Cerebellar nuclear complex (tissue), 1 donor: Measurements from ENCODE around the gene RTF1.

ENCODE experiments used
- DNase-seq, 2 experiments: peaks; one replicate each; lab custom pipeline; 2025; lab: John Stamatoyannopoulos, UW

The RTF1 gene

DNA sequence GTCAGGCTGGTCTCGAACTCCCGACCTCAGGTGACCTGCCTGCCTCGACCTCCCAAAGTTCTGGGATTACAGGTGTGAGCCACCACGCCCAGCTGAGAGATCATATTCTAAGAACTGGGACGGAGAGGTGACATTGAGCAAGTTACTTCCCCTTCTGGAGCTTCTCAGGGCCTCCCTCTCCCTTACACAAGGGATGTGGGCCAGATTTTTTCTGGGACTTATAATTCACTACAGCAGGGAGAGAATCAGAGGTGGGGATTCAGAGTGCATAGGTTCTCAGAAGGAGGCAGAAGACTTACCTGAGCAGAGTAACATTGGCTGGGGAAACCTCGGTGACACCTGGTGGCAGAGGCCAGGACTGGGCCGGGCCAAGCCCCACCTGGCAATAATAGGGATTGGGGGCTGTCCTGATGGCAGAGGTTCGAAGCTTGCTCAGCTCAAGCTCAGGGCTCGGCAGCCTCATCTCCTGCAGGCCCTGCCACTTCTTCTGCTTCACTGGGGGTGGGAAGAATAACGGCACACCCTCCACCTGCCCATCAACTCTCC lies 90.0 kb downstream of the RTF1 start:
- DNase-seq: no peak

DNA sequence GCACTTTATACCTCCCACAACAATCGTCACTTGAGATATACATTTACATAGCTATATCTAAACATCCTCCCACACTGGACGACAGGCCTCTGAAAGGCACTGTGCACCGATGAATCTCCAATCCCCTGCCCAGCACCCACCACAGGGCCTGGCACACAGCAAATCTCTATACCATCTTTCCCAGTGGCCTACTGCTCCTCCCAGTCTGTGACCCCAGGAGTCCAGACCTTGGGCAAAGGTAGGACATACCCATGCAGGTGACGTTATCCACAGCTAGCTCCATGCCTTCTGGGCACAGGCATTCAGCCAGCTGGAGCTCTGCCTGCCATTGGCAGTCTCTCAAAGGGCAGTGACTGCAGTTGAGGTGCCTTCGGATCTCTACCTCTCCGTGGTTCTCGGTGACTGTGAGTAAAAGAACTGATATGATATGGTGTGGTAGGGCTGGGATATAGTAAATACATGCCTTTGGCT lies 91.0 kb downstream of the RTF1 start:
- no peak for DNase-seq

DNA sequence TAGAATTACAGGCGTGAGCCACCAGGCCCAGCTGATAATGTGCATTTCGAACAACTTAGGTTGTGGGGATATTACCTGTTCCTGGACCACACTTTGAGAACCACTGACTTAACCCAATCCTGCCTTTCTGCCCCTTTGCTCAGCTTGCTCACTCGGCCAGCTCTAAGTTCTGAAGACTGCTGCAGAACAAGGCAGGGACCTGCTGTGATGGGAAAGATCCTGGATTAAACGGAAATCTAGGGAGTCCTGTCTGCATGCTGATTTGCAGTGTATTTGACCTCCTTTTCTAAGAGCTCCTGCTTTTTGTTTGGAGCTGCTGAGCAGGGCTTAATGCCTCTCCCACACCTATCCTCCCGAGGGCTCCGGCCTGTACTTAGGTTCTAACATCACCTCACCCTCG lies 93.8 kb downstream of the RTF1 start:
- no peak for DNase-seq

DNA sequence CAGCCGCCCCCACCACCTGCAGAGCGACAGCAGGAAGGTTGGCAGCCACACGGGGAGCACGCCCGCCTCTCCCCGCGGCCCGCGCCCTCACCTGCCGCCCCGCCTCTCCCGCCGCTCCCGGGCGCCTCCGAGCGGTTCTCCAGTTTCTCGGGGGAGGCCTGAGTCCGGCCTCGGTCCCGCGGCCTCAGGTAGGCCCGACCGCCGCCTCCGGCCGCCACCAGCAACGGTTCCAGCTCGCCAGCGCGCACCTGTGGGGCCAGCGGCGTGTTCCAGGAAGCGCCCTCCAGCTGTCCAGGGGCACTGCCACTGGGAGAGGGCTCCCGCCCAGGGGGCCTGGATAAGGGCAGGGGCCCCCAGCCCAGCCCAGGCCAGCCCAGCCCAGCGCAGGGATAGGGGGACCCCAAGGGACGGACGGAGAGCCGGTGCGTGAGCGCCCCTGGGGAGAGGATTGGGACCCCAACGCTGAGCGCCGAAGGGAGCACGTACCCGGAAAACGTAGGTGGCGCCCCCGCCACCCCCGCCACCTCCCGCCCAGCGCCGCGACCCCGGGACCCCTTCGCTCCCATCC lies 94.5 kb downstream of the RTF1 start:
- DNase-seq: no peak

DNA sequence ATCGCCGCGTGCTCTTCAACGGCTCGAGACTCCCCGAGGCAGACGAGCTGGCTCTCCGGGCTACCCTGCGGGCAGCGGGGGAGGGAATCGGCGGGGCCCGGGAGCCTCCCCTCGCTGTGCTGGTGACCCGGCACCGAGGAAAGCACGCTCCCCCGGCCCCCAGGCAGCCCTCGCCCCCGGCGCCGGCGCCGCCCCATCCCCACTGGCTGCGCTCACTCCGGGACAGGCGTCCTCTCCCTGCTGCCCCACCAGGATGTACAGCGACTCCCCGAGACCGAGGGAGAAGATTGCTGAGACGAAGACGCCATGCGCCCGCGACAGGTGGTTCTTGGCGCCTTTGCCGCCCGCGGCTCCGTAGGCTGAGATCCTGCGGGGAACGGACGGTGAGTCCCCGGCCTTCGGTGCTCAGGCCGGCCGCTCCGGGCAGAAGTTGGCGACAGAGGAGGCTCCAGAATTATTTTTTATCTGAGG lies 95.0 kb downstream of the RTF1 start:
- no peak for DNase-seq

DNA sequence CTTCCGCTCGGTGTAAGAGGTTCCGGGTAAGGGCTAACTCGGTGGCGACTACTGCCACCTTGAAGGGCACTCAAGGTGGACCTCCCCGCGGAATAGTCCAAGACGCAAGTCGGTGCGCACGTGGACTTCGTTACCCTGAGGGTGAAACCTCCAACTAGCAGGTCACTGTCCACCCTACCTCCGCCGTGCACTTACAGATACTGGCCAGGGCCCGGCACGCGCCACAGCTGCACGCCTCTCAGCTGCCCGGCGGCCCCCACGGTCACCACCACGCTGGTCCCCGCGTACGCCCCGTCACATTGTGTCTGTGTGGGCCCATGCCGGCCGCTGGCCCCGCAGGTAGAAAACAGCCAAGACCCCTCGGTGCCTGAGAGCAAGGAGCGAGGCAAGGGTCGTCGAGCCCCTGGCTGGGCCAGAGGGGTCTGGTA lies 95.6 kb downstream of the RTF1 start:
- no peak for DNase-seq

DNA sequence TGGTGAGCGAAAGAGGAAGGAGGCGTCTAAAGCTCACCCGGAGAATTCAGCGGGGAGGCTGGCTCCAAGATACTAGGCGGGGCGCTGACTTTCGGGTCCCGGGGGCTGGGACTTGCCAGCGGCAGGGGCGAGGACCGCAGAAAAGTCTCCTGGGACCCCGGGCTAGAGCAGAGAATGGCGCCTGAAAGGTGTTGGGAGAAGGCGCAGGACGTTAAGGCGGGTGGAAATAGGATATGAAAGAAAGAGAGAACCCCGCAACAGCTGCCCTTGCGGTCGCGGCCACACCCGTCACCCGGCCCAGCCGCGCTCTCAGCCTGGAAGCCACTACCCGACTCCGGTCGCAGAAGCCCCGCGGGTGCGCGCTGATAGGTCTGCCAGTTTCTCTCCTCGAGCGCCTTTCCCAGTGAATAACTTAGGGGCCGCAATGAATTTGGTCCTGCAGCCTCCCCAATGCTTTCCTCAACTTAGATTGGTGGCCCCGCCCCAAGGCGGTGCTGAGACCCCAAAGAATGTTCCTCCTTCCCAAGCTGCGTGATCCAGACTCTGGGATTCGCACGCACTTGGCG lies 96.1 kb downstream of the RTF1 start:
- DNase-seq: no peak

DNA sequence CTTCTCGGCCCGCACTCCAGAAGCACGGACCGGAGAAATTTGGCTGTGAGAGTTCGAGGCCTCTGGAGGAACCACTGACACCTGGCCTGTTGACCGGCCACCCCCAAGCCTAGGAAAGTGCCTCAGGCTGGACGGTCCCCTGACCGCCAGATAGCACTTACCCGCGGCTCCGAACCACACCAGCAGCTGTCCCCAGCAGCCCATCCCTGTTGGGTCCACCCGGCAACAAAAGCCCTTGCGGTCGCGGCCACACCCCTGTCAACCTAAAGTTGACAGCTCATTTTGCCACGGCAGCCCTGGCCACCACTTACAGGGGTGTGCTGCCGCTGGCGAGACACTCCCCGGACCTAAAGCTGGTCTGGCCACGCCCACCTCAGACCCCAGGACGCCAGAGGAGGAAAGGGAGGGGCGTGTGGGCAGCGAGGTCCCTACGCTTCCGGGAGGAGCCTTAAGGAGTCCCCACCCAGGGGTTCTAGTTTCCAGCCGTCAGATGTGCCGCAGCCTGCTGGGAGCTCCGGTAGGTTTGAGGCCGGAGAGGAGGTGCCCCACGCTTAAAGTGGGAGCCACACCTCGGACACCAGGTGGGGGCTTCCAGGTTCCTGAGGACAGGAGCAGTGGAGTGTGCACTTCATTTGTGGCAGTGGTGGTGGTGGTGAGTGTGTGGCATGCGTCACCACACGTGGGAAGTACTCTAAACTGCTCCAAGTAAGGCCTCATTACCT lies 96.8 kb downstream of the RTF1 start, which contains the start of gene LTK:
Gene LTK (minus strand): TSS at position 322 of the 722 bp plus-strand sequence. CDS start 118 bp downstream, at position 204.
- no peak for DNase-seq

DNA sequence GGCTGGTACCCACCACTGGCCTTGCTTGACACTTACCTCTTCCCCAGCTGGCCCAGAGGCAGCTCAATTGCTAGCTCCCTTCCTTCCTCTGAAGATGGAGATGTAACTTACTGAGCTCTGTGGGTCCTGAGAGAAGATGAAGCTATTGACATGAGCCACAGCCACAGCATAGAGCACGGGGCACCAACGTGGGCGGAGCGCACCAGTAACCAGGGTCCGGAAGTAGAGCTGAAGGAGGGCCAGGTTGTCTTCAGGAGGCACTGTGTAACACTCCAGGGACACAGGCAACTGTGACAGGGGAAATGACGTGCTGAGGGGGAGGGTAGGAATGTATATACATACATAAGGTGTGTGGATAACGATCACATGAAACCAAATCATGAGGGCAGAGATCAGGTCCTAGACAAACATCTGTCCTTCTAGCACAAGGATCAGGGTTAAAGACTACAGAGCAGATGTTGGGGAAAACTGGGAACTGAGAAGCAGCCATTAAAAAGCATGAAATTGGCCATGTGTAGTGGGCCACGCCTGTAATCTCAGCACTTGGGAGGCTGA lies 101.1 kb downstream of the RTF1 start:
- no peak for DNase-seq

DNA sequence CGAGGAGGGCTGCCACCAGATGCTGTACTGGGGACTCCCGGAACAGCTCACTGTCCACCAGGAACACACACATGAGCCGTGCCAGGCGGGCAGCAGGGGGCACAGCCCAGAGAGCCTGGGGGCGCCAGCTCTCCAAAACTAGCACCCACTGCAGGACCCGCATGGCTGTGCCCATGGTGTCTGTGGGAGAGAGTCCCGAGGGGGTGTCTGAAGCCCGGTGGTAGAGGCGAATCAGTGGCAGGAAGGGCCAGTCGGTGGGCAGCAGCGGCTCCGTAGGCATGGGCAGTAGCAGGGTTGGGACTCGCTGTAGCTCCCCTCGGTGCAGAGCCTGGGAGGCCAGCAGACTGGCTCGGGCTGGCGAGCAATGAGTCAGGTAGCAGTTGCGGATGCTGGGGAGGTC lies 103.7 kb downstream of the RTF1 start:
- no peak for DNase-seq

DNA sequence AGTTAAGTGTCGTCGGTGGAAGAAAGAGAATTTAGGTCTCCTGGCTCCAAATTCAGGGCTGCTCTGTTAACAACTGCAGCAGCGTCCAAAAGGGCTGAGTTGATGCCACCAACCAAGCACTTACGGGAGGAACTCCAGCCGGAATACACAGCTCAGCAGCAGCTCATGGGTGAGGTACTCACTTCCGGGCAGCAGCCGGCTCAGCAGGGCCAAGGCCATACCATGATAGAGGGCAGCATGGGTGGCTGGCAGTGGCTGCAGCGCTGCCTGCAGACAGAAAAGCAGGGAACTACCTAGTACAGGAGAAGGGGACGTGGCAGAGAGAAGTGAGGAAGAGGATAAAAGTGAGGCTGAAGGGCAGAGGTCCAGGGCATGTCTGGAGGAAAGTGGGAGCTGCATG lies 104.7 kb downstream of the RTF1 start:
- DNase-seq: no peak

DNA sequence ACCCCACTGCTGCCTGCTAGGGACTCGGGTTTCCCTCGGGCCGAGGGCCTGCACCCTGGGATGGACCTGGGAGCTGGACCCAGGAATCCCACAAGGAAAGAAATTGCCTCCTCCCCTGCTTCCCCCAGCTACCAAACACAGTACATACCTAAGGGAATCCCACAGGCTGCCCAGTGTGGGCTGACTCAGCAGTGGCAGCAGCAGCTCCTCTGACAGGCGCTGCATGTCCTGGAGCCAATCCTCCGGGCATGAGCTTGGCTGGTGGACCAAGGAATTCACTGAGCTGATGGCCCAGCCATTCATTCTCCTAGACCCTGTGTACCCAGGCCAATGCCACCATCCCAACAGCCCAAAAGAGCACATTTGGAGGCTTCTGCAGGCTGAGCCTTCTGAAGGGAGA lies 106.2 kb downstream of the RTF1 start:
- no peak for DNase-seq

DNA sequence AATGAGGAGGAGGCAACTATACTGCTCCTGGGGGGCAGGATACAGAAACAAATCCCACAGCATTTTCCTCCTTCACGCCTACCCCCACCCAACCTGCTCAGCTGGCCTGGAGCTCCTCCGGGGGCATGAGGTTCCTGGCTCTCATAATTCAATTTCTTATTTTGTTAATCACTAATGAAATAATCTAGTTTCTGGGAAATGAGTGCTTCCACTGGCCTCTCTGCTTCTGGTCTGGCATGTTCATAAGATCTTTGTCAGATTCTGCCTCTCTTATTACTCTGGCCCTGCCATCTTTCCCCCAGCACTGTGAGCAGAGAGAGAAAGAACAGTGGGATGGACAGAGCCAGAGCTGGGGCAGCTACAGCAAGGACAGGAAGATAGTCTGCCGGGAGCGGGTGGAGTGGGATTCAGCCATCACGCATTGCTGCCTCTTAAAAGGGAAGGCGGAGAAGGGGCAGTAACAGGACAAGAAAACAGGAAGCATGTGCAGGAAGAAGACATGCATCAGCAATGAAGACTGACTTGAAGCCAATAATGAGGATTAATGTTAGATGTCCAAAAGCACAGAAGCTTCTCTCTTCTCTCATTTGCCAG lies 113.6 kb downstream of the RTF1 start:
- no peak for DNase-seq
